SK-N-SH treated with all-trans-retinoic acid at 6 μM for 48 hours (cell line): ENCODE measurements around the gene BRD7.

Experiments
- ATAC-seq: fragments of 200-7000 bp; cut with Tn5 transposase; 3 replicates; pipeline ENCODE4 v1.9.1; 2020; ENCODE audit warnings: mild to moderate bottlenecking, moderate library complexity
- ARNTL ChIP-seq: fragments of 450-650 bp; formaldehyde crosslinking; IDR thresholded peaks from 2 replicates; pipeline ENCODE4 v1.5.0; 2020; ENCODE audit warnings: low read depth, mild to moderate bottlenecking, moderate library complexity, borderline replicate concordance
- BACH2 ChIP-seq: fragments of 250-450 bp; sonication (Bioruptor Pico); IDR thresholded peaks from 2 replicates; pipeline ENCODE4 v1.9.0; 2021; ENCODE audit warnings: mild to moderate bottlenecking, borderline replicate concordance
- GLIS3 ChIP-seq: fragments of 250-450 bp; sonication (Bioruptor Pico); IDR thresholded peaks from 2 replicates; pipeline ENCODE4 v1.5.0; 2020; ENCODE audit warnings: mild to moderate bottlenecking, moderate library complexity
- ISL1 ChIP-seq: fragments of 250-450 bp; sonication (Bioruptor Pico); IDR thresholded peaks from 2 replicates; pipeline ENCODE4 v2.1.2; 2022; ENCODE audit warnings: mild to moderate bottlenecking, moderate library complexity
- PPARA ChIP-seq: fragments of 250-450 bp; sonication (Bioruptor Pico); IDR thresholded peaks from 2 replicates; pipeline ENCODE4 v1.5.0; 2020; ENCODE audit warnings: mild to moderate bottlenecking, borderline replicate concordance
- SNAI2 ChIP-seq: fragments of 250-450 bp; sonication (Bioruptor Pico); IDR thresholded peaks from 2 replicates; pipeline ENCODE4 v1.5.0; 2020; ENCODE audit warnings: mild to moderate bottlenecking, moderate library complexity
- TCF4 ChIP-seq: fragments of 250-450 bp; sonication (Bioruptor Pico); IDR thresholded peaks from 2 replicates; pipeline ENCODE4 v1.8.0; 2021; ENCODE audit warnings: mild to moderate bottlenecking, moderate library complexity, borderline replicate concordance
- TOX ChIP-seq: fragments of 250-450 bp; sonication (Bioruptor Pico); IDR thresholded peaks from 2 replicates; pipeline ENCODE4 v1.8.0; 2021; ENCODE audit warnings: mild to moderate bottlenecking, moderate library complexity, borderline replicate concordance
- ZC3H10 ChIP-seq: fragments of 250-450 bp; sonication (Bioruptor Pico); IDR thresholded peaks from 2 replicates; pipeline ENCODE4 v1.5.1; 2021; ENCODE audit warnings: mild to moderate bottlenecking, moderate library complexity
- ZFP3 ChIP-seq: fragments of 250-450 bp; sonication (Bioruptor Pico); IDR thresholded peaks from 2 replicates; pipeline ENCODE4 v1.5.0; 2020; ENCODE audit warnings: mild to moderate bottlenecking, moderate library complexity
- ZFP30 ChIP-seq: fragments of 450-650 bp; formaldehyde crosslinking; IDR thresholded peaks from 2 replicates; pipeline ENCODE4 v1.5.0; 2022; ENCODE audit warnings: mild to moderate bottlenecking, moderate library complexity
- ZNF565 ChIP-seq: fragments of 450-650 bp; formaldehyde crosslinking; conservative IDR thresholded peaks from 2 replicates; pipeline ENCODE4 v1.5.0; 2020; ENCODE audit warnings: low read depth, mild to moderate bottlenecking, moderate library complexity
- ZNF70 ChIP-seq: fragments of 450-650 bp; formaldehyde crosslinking; IDR thresholded peaks from 2 replicates; pipeline ENCODE4 v1.5.0; 2020; ENCODE audit warnings: mild to moderate bottlenecking, moderate library complexity
- TF ChIP-seq, protein P1 (sequence below): fragments of 250-450 bp; sonication (Bioruptor Pico); IDR thresholded peaks from 2 replicates; pipeline ENCODE4 v1.8.0; 2021; ENCODE audit warnings: low read depth, mild to moderate bottlenecking, moderate library complexity, borderline replicate concordance
- TF ChIP-seq, protein P2 (sequence below): fragments of 250-450 bp; sonication (Bioruptor Pico); IDR thresholded peaks from 2 replicates; pipeline ENCODE4 v1.8.0; 2020; ENCODE audit warnings: mild to moderate bottlenecking, moderate library complexity, borderline replicate concordance
- TF ChIP-seq, protein P3 (sequence below): fragments of 250-450 bp; sonication (Bioruptor Pico); IDR thresholded peaks from 2 replicates; pipeline ENCODE4 v1.5.1; 2021; ENCODE audit warnings: mild to moderate bottlenecking, moderate library complexity

The BRD7 gene

GRCh38 chr16:50393858-50394802 is 25.3 kb upstream of the BRD7 start (continued):
- TF ChIP-seq, protein P1, sequence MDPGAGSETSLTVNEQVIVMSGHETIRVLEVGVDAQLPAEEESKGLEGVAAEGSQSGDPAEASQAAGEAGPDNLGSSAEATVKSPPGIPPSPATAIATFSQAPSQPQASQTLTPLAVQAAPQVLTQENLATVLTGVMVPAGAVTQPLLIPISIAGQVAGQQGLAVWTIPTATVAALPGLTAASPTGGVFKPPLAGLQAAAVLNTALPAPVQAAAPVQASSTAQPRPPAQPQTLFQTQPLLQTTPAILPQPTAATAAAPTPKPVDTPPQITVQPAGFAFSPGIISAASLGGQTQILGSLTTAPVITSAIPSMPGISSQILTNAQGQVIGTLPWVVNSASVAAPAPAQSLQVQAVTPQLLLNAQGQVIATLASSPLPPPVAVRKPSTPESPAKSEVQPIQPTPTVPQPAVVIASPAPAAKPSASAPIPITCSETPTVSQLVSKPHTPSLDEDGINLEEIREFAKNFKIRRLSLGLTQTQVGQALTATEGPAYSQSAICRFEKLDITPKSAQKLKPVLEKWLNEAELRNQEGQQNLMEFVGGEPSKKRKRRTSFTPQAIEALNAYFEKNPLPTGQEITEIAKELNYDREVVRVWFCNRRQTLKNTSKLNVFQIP, result no peak

GRCh38 chr16:50393416-50393815 is 24.6 kb upstream of the BRD7 start:
- ATAC-seq, result no peak
- no peak for TF ChIP-seq ZNF565

GRCh38 chr16:50390914-50391716 is 22.3 kb upstream of the BRD7 start:
- no peak; the same call in 2 of the 3 replicates for ATAC-seq
- TF ChIP-seq, protein P2, sequence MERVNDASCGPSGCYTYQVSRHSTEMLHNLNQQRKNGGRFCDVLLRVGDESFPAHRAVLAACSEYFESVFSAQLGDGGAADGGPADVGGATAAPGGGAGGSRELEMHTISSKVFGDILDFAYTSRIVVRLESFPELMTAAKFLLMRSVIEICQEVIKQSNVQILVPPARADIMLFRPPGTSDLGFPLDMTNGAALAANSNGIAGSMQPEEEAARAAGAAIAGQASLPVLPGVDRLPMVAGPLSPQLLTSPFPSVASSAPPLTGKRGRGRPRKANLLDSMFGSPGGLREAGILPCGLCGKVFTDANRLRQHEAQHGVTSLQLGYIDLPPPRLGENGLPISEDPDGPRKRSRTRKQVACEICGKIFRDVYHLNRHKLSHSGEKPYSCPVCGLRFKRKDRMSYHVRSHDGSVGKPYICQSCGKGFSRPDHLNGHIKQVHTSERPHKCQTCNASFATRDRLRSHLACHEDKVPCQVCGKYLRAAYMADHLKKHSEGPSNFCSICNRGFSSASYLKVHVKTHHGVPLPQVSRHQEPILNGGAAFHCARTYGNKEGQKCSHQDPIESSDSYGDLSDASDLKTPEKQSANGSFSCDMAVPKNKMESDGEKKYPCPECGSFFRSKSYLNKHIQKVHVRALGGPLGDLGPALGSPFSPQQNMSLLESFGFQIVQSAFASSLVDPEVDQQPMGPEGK, result no peak
- TF ChIP-seq ZNF70 (CRISPR knock-in tag) (peak; percentile 83), PPARA (CRISPR knock-in tag) (no peak), TOX (CRISPR knock-in tag) (no peak), ZFP3 (CRISPR knock-in tag) (no peak), TCF4 (peak; percentile 32; the same call in 1 of the 2 replicates)

GRCh38 chr16:50390371-50390771 is 21.6 kb upstream of the BRD7 start:
- no peak; the same call in 2 of the 3 replicates for ATAC-seq
- no peak for TF ChIP-seq ZFP30 (CRISPR knock-in tag)
- no peak for TF ChIP-seq ZC3H10 (CRISPR knock-in tag)
- TF ChIP-seq, protein P2, result no peak
- TF ChIP-seq, protein P1, result no peak
- TF ChIP-seq ZNF70 (CRISPR knock-in tag), result no peak
- no peak for TF ChIP-seq ZNF565
- TF ChIP-seq SNAI2 (CRISPR knock-in tag), result no peak
- TF ChIP-seq BACH2 (CRISPR knock-in tag), result no peak
- no peak for TF ChIP-seq ISL1 (CRISPR knock-in tag)
- no peak for TF ChIP-seq ARNTL (CRISPR knock-in tag)
- no peak for TF ChIP-seq GLIS3 (CRISPR knock-in tag)
- no peak for TF ChIP-seq ZFP3 (CRISPR knock-in tag)
- TF ChIP-seq, protein P3, sequence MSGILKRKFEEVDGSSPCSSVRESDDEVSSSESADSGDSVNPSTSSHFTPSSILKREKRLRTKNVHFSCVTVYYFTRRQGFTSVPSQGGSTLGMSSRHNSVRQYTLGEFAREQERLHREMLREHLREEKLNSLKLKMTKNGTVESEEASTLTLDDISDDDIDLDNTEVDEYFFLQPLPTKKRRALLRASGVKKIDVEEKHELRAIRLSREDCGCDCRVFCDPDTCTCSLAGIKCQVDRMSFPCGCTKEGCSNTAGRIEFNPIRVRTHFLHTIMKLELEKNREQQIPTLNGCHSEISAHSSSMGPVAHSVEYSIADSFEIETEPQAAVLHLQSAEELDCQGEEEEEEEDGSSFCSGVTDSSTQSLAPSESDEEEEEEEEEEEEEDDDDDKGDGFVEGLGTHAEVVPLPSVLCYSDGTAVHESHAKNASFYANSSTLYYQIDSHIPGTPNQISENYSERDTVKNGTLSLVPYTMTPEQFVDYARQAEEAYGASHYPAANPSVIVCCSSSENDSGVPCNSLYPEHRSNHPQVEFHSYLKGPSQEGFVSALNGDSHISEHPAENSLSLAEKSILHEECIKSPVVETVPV (CRISPR knock-in tag), result no peak
